Measurements from ENCODE around the gene OLFM4. TPM values are rescaled to one million over a fixed set of nuclear protein-coding genes. Genes with fewer than 3 reads are reported as not detected.

The OLFM4 gene
- total RNA-seq, 1 donor from 2014 or later: not detected

DNA sequence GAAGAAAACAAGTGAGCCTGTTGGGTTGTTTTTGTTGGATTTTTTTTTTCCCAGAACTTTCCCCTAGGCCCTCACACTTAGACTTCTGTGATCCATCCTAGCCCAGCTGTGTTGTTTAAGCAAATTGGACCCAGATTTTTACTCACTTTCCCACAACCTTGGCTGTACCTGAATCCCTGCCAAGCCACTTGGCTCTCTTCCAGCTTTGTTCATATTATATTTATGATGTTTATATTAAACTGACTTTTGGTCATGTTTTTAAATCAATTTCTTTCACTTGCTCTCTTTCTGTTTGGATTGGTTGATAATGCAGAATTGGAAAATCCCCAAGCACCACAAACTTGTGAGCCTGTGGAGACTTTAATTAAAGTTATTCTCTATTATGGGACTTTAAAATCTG is 16.6 kb downstream of the OLFM4 start:
- Histone ChIP-seq H3K27ac (no peak overlapping the region), H3K4me3 (no peak overlapping the region), H3K36me3 (no peaks in the 10 kb centered on the region), H3K9me3 (no peaks in the 10 kb centered on the region), H3K27me3 (no peaks in the 10 kb centered on the region), H3K4me1 (no peaks in the 10 kb centered on the region)
- TF ChIP-seq, protein P1, sequence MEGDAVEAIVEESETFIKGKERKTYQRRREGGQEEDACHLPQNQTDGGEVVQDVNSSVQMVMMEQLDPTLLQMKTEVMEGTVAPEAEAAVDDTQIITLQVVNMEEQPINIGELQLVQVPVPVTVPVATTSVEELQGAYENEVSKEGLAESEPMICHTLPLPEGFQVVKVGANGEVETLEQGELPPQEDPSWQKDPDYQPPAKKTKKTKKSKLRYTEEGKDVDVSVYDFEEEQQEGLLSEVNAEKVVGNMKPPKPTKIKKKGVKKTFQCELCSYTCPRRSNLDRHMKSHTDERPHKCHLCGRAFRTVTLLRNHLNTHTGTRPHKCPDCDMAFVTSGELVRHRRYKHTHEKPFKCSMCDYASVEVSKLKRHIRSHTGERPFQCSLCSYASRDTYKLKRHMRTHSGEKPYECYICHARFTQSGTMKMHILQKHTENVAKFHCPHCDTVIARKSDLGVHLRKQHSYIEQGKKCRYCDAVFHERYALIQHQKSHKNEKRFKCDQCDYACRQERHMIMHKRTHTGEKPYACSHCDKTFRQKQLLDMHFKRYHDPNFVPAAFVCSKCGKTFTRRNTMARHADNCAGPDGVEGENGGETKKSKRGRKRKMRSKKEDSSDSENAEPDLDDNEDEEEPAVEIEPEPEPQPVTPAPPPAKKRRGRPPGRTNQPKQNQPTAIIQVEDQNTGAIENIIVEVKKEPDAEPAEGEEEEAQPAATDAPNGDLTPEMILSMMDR (IDR thresholded peaks at IDR 0.05): no peak
- intact Hi-C loops (cut with DNase I): no loop called here
- no peak for DNase-seq (ENCODE audit: low spot score in 2 of 2)

DNA sequence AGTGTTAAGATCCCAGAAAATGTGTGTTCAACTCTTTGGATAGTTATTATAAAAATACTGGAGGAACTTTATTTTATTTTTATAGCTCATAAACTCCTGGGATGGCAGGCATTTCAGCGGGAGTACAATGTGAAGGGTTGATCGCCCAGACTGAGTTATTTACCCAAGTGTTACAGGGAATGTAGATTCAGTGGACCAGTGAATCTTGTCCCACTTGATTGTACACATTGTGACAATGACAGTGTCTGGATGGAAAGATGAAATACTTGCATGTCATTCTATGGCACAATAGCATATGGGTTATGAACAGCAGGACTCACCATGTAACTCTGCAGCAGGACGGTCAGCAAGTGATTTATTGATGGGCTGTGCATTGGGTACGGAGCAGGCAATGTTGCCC is 20.3 kb downstream of the OLFM4 start:
- DNase-seq (ENCODE audit: low spot score in 2 of 2): no peak
- Histone ChIP-seq H3K4me1 (no peaks in the 10 kb centered on the region), H3K27ac (no peak overlapping the region), H3K9me3 (no peaks in the 10 kb centered on the region), H3K27me3 (no peaks in the 10 kb centered on the region), H3K36me3 (no peaks in the 10 kb centered on the region), H3K4me3 (no peak overlapping the region)
- intact Hi-C loops (cut with DNase I): no loop called here
- TF ChIP-seq, protein P1 (IDR thresholded peaks at IDR 0.05): no peak

DNA sequence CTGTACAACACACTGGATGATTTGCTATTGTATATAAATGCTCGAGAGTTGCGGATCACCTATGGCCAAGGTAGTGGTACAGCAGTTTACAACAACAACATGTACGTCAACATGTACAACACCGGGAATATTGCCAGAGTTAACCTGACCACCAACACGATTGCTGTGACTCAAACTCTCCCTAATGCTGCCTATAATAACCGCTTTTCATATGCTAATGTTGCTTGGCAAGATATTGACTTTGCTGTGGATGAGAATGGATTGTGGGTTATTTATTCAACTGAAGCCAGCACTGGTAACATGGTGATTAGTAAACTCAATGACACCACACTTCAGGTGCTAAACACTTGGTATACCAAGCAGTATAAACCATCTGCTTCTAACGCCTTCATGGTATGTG is 21.5 kb downstream of the OLFM4 start:
- H3K9me3 ChIP-seq: no peaks in the 10 kb centered on the region
- H3K27me3 ChIP-seq: no peaks in the 10 kb centered on the region
- no peaks in the 10 kb centered on the region for H3K4me1 ChIP-seq
- intact Hi-C loops (cut with DNase I): no loop called here
- no peak overlapping the region for H3K27ac ChIP-seq
- TF ChIP-seq, protein P1 (IDR thresholded peaks at IDR 0.05): no peak
- no peaks in the 10 kb centered on the region for H3K36me3 ChIP-seq
- no peak for DNase-seq (ENCODE audit: low spot score in 2 of 2)
- no peak overlapping the region for H3K4me3 ChIP-seq

DNA sequence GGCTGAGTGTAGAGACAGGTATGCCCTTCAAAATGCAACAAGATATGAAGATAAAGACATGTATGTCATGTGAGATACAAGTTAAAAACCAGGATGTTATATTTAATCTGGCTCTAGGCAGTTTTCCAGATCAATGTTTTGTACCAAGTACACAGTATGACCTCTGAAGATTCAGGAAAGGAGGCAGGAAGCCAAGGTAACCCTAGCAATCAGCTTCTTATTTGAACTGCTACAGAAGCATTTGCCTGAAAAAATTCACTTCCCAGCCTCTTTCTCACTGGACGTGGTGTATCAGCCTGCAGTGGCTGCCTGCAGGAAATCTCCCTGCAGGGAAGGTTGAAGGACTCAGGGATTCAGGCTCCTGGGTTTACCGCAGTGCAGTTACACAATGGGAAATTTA is 24.1 kb downstream of the OLFM4 start:
- H3K4me1 ChIP-seq: no peaks in the 10 kb centered on the region
- H3K27ac ChIP-seq: no peak overlapping the region
- TF ChIP-seq, protein P1 (IDR thresholded peaks at IDR 0.05): no peak
- no peaks in the 10 kb centered on the region for H3K36me3 ChIP-seq
- DNase-seq (ENCODE audit: low spot score in 2 of 2): no peak
- H3K27me3 ChIP-seq: no peaks in the 10 kb centered on the region
- no peaks in the 10 kb centered on the region for H3K9me3 ChIP-seq
- H3K4me3 ChIP-seq: no peak overlapping the region
- intact Hi-C loops (cut with DNase I): no loop called here

DNA sequence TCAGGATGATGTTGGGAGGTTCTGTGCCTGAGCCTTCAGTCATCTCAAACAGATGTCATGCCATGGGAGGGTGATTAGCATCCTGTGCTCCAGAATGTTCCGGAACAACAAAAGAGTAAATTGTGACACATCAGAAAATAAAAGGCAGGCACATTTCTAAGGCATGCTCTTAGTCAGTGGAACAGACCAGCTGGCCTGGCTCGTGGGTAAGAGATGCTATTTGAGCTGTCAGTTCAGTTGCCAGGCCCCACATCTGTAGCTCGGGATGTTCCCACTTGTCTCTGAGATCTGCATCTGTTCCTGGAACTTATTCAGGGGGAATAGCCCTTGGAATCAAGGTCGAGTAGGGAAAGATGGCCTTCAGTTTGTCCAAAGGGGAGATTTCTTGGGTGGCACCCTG is 26.0 kb downstream of the OLFM4 start:
- no peaks in the 10 kb centered on the region for H3K9me3 ChIP-seq
- H3K36me3 ChIP-seq: no peaks in the 10 kb centered on the region
- intact Hi-C loops (cut with DNase I): loop anchor here (1.0 kb wide), 1 partner anchor 15 kb away; no protein-coding TSS in a partner anchor
- TF ChIP-seq, protein P1 (IDR thresholded peaks at IDR 0.05): no peak
- H3K27me3 ChIP-seq: no peaks in the 10 kb centered on the region
- H3K4me3 ChIP-seq: no peak overlapping the region
- H3K27ac ChIP-seq: no peak overlapping the region
- no peak for DNase-seq (ENCODE audit: low spot score in 2 of 2)
- H3K4me1 ChIP-seq: no peaks in the 10 kb centered on the region

DNA sequence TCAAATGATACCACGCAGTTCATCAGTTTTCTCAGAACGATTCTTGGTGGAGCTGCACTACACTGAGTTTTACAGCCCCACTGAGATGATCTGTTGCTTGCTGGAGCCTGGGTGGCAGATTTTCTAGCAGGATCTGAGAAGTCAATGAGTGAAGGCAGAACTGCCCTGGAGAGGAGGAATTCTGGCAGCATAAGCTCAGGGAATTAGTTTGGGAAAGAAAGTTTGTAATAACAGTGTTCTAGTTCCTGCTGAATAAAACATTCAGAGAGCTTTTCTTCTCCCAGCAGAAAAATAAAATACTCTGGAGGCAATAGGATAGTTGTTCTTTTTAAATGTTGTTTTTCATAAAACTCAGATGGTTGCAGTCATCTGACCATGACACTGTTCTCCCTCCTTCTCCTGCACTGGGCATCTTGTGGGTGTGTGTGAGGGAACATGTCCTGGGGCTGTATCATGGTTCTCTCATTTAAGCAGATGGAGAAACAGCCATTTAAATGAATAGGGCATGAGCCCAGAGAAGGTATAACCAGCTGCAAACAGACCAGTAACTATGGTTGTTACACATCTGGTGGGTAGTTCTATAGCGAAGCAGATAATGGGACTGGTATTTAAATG is 29.6 kb downstream of the OLFM4 start:
- Histone ChIP-seq H3K4me1 (no peaks in the 10 kb centered on the region), H3K9me3 (no peaks in the 10 kb centered on the region), H3K36me3 (no peaks in the 10 kb centered on the region), H3K27me3 (no peaks in the 10 kb centered on the region), H3K27ac (no peak overlapping the region), H3K4me3 (no peak overlapping the region)
- TF ChIP-seq, protein P1 (IDR thresholded peaks at IDR 0.05): no peak
- DNase-seq (ENCODE audit: low spot score in 2 of 2): no peak
- intact Hi-C loops (cut with DNase I): no loop called here
